HG02571 (cell line): ENCODE data around the gene TSPAN19.
"Not testable (repeated sequence)": the region's sequence is repeated elsewhere in the genome, so short reads cannot be mapped to it uniquely, and the experiment has no call there.

Source experiments
- ATAC-seq: cut with Tn5 transposase; IDR thresholded peaks from one replicate; pipeline ENCODE4 v1.9.1; 2021; ENCODE audit warnings: mild to moderate bottlenecking, moderate library complexity; ENCODE audit not compliant: unreplicated experiment

TSPAN19 gene

DNA sequence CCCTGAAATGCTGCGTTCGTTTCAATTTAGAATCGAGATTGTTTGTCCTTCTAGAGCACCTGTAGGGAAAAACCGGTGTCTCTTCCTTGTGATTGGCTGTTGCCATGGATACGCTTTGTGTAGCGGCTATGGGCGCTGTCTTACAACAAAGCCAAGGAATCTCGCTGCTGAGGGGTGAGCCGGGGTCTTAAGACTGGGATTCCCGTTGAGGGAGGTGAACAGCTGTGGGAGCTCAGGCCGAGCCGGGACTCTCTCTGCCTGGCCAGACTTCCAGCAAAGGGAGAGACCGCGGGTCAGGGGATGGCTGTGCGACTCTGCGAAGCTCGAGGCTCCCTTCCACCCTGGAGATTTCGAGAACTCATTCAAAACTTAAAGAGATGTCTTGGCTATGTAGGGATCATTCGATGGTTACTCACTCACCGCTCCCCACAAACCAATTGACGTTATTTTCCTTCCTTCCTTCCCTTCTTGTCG lies at the start of gene TSPAN19, which contains the start of gene LRRIQ1:
TSS of gene TSPAN19 (minus strand) at position 44 of the 474 bp plus-strand sequence. CDS start 6,331 bp downstream, outside the sequence.
TSS of gene LRRIQ1 (plus strand) at position 118 of the 474 bp plus-strand sequence. CDS start 1,826 bp downstream, outside the sequence.
- peak; percentile 99 for ATAC-seq

DNA sequence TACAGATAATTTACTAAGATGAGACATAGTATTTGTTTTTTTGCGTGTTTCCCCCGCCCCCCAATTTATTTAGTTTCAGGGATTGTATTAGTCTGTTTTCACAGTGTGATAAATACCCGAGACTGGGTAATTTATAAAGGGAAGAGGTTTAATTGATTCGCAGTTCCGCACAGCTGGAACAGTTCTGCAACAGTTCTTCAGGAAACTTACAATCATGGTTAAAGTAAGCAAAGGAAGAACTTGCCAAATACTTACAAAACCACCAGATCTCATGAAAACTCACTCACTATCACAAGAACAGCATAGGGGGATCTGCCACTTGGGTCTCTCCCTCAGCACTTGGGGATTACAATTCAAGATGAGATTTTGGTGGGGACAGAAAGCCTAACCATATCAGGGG lies 49.0 kb upstream of the TSPAN19 start:
- no peak for ATAC-seq

DNA sequence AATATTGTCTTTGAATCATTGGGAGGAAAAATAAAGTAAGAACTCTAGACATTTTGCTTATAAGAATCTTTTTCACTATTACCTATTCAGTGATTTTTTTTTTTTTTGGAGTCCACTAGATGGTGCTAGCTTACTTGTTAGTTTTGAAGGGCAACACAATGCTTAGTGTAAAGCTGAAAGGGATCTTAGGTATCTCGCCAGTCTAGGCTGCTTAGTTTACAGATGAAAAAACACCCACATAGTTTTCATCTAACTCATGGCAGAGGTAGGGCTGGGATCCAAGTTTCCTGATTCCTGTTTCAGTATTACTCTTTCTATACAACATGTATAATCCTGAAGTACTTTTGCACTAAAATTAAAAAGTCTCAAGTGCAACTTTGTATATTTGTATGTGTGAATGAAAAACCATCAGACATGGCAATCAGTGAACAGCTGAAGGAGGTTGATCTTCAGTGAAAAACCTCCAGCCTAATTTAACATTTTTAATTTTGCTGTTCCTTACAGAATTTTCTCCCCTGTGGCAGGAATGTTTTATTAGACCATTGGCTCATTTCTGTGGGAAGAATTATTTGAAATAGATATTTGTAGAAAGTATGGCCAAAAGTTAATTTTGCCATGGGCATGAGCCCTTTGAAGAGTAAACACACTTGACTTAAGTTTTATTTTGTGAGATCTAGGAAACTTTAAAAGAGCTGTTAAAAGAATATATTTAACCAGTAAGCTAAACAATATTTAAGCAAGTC lies 40.8 kb upstream of the TSPAN19 start:
- no peak for ATAC-seq

DNA sequence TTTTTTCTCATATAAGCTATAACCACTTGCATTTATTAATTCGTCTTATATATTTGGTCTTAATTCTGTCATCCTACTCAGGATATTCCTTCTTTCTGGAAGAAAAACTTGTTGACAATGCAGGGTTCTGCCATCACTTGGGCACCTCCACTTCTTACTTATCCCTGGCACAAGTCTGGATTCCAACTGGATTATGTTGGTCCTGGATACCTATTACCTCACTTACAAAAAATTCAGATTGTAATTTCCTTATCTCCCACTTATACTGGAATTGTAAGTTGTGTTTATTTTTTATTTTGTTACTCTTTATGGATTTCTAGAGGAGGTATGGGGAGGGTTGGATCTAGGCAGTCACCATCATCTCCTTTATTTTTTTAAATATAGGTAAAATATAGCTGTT lies 36.7 kb upstream of the TSPAN19 start:
- no peak for ATAC-seq

DNA sequence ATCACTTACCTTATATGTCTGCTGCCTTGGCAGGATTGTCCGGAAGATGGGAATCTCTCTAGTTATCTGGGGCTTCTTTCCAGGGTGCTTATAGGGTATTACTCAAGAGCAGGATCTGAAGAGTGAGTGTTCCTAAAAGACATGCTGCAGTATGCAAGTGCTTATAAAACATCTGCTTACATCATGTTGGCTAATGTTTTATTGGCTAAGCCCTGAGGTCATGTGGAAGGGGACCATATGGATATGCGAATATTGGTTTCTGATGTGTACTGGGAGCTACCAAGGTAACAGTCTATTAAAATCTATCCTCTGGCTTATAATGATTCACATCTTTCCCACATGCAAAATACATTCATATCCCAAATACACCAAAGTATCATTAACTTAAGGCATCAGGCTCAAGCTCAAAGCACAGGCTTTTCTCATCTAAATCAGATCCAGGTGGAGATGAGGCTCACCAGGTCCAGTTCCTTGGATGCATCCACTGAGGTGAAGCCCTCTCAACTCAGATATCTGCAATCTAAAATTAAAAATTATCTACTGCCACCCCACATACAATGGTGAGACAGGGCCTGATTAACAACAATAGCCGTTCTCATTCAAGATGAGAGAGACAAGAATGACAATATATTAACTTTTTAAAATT lies 29.9 kb upstream of the TSPAN19 start:
- ATAC-seq: no peak

DNA sequence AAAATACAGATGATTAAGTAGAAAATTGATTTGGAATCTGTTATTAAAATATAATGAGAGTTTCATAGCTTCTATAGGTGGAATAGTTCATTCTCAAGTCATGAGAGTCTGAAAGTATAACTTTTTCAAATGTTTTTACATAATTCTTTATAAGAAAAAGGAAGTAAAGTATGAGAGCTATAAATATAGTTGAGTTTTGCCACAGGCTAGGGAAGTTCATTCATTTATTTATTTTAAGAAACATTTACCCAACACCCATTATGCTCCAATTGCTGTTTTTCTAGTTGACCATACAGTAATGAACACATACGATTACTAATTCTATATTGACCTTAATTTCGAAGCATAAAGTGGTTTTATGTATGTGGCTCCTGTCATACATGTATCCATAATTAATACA lies 24.8 kb upstream of the TSPAN19 start:
- no peak for ATAC-seq

DNA sequence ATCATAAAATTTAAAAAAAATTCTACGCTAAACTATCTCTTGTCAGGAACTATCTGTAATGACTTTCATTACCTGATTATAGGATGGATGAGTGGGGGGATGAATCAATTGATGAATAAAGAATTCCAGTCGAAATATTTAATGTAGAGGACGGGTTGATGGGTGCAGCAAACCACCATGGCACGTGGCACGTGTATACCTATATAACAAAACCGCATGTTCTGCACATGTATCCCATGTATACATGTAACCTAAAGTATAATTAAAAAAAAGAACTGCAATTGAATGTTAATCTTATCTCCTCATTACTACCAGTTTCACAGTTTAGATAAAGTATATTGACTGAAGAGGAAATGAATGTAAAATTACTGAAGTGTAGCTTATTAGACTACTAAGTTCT lies 23.5 kb upstream of the TSPAN19 start:
- ATAC-seq: no peak

DNA sequence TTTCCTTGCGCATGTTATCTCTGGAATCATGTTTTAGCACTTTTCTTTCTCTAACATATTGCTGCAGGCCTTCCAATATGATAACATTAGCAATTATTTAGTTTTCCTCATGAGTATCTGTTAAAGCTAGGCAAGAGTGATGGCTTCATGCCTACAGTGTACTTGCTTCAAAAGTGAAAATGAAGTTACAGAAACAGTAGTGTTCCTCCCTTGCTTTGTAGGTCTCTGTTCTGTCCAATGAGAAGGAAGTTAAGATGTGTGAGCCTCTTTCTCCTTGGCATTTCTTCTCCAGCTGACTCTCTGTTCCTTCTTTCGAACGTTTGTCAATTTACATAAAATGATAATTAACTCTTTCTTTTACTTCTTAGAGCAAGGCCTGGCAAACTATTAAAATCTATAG lies 22.3 kb upstream of the TSPAN19 start:
- ATAC-seq: no peak

DNA sequence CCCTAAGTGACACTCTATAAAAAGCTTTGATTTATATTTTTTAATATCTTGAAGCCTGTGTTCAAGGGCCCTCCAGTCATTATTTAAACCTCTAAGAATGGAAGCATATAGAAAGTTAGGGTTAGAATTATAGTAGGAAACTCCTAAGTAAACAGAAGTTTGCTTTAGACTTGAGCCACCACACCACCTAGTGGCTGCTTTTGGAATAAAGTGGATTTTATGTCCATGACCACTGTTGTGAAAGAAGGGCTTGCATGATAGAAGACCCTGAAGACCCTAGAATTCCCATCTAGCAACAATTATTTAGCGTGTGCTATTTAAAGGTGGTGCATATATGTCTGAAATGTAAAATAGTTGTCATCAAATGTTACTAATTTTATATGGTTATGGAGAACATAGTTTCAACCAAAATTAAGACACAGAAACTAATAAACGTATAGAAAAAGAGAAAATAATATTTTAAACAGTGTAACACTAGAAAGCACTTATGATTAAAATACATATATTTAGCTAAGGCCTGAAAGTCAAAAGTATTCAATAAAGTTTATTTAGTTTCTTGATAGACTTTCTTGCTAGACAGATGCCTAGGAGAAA lies 21.4 kb upstream of the TSPAN19 start:
- peak; percentile 75 for ATAC-seq

DNA sequence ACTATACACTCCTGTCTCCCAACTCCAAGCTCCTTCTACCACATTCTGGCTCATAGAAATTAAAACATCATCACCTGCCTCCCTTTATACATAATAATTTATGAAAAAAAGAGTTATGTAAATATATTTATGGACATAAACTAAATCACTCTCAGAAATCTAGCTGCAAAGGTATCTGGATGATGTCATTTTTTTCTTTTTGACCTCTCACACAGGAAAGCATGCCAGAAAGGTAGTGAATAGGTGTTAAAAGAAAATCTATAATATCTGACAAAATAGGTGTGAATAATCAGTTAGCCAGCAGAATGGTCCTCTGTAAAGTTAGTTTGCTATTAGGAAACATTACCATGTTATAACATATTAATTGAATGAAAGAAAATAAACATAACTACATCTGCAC lies 7.8 kb upstream of the TSPAN19 start:
- ATAC-seq: no peak

DNA sequence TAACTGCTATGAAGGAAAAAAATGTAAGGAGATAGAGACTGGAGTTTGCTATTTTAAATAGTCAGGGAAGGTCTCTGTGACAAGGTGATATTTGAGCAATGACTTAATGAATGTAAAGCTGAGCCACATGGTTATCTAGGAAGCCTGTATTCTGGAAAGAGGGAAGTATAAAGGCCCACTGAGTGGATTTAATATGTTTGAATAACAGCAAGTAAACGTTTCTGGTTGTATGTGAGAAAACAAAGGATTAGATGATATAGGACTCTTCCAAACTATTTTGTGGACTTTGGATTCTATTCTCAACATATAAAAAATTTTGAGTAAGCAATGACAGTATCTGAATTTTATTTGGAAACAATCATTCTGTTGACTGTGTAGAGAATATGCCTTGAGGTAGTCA lies 5.3 kb upstream of the TSPAN19 start:
- no peak for ATAC-seq

DNA sequence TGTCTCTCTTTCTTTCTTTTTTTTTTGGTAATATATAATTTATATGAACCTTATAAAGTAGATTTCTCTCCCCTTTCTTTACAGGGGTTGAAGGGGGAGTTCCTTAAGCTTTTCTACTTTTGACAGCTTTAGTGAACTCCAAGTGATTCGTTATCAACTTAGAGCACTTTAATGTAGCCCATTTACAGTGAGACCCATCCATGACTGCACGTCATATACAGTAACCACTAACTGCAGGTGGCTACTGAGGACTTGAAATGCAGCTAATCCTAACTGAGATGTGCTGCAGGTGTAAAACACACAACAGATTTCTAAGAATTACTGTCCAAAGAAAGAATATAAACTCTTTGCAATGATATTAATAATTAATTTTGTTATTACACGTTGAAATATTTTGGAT lies 656 bp upstream of the TSPAN19 start:
- ATAC-seq: no peak

DNA sequence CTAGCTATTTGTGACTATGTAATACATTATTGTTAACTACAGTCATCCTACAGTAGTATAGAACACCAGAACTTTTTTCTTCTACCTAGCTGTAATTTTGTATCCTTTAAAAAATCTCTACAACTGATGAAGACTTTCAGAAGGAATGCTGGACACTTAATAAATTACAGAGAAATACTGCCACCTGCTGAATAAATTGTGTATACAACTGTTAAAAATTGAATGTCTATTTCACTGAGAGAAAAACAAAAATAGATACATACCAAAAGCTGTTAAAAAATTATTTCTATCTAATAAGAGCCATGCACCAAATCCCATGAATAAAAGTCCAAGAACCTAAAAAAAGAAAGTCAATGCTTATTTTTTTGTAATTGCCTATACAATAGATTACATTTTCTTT lies 6.6 kb downstream of the TSPAN19 start:
- ATAC-seq: no peak

DNA sequence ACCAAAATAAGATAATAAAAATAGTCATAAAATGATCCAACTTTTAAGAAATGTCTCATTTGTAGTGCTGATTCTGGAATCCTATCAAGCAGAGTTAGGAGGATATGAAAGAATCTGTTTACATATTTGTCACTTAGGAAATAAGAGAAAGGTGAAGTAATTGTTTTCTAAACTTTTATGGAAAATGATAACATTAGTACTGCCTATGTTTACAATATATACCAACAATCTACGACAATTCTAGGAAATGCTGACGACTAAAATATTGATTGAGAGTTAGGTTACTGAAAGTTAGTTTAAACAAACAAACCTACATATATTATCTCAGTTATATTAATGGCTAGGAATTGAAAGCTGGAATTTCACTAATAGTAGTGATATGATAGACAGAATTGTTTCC lies 18.0 kb downstream of the TSPAN19 start:
- ATAC-seq: no peak

DNA sequence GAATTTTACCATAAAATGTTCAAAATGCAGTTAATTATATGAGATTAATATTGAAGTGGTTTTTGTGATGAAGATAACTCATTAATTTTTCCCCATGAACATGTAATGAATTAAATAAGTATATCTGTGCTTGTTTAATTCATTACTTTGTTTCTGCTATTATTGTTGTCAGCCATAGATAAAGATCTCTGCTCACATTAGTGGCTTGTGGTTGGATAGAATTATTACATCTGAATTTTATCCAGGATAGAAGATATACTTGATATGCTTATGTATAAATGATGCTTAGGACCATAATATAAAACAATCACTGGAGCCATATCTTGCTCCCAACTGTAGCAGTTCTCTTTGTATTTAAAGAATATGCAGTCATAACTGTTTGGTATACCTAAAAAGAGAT lies 18.5 kb downstream of the TSPAN19 start:
- ATAC-seq: no peak

DNA sequence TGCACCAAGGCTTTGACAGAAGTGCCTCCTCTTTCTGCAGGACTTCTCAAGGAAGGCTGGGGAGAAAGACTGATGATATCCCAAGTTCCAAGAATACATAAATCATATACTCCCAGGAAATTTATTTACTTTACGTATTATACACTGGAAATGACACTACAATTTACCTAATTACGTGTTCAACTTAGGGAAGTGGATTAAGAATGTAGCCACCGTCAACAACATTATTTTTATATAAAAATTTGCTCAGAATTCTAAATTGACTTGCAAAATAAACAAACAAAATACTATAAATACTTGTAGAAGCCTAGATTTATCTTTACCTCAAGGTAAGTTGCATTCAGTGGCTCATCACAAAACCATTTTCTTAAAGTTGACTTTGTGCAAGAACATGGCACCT lies 18.9 kb downstream of the TSPAN19 start:
- ATAC-seq: no peak

DNA sequence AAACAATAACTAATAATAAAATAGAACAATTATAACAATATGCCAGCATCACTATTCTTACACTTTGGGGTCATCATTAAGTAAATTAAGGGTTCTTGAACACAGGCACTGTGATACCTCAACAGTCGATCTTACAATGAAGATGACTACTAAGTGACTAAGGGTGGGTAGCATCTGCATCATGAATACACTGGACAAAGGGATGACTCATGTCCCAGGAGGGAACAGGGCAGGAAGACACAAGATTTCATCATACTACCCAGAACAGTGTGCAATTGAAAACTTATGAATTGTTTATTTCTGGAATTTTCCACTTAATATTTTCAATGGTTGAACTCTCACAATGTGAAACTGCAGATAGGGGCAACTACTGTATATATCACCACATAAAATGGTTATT lies 19.7 kb downstream of the TSPAN19 start:
- no peak for ATAC-seq

DNA sequence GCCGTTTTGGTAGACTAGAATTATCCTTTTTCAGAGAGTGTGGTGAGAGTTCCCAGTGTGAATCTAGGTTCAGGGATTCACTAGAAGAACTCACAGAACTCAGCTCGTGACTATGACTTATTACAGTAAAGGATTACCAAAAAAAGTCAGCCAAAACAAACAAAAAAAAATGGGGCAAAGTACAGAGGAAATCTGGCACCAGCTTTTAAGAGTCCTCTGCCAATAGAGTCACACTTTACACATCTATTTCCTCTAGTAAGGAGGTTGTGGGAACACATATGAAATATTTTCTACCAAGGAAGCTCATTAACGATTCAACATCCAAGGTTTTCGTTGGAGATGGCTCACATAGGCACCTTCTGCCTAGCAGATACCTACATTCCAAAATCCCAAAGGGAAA lies 28.2 kb downstream of the TSPAN19 start:
- ATAC-seq: no peak

DNA sequence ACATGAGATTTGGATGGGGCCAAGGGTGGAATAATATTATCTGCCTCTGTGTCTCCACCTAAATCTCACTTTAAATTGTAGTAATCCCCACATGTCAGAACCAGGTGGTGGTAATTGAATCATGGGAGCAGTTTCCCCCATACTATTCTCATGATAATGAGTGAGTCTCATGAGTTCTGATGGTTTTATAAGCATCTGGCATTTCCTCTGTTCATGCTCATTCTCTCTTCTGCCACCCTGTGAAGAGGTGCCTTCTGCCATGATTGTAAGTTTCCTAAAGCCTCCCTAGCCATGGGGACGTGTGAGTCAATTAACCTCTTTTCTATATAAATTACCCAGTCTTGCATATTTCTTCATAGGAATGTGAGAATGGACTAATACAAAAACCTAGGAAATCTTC lies 29.9 kb downstream of the TSPAN19 start:
- ATAC-seq: no peak

DNA sequence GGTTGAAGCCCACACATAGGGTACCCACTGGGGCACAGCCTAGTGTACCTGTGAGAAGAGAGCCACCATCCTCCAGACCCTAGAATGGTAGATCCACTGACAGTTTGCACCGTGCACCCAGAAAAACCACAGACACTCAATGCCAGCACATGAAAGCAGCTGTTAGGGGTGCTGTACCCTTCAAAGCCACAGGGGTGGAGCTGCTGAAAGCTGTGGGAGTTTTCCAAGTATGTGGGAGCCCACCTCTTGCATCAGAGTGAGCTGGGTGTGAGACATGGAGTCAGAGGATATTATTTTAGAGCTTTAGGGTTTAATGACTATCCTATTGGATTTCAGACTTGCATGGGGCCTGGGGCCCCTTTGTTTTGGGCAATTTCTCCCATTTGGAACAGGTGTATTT lies 30.5 kb downstream of the TSPAN19 start:
- ATAC-seq: no peak

DNA sequence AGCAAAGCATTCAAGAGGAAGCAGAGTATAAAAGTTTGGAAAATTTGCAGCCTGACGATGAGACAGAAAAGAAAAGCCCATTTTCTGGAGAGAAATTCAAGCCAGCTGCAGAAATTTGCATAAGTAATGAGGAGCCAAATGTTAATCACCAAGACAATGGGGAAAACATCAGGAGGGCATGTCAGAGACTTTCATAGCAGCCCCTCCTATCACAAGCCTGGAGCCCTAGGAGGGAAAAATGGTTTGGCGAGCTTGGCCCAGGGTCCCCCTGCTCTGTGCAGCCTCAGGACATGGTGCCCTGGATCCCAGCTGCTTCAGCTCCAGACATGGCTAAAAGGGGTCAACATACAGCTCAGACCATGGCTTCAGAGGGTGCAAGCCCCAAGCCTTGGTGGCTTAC lies 31.0 kb downstream of the TSPAN19 start:
- ATAC-seq: not testable (repeated sequence)

DNA sequence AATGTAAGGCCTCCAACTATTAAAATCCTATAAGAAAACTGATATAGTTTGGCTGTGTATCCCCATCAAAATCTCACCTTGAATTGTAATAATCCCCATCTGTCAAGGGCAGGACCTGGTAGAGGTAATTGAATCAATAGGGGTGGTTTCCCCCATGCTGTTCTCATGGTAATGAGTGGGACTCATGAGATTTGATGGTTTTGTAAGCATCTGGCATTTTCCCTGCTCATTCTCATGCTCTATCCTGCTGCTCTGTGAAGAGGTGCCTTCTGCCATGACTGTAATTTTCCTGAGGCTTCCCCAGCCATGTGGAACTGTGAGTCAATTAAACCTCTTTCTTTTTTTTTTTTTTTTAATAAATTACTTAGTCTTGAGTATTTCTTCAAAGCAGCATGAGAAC lies 31.9 kb downstream of the TSPAN19 start:
- no peak for ATAC-seq
